Right lobe of liver (tissue), 6 donors: ENCODE results near the gene PRSS16. TPM values are rescaled to one million over a fixed set of nuclear protein-coding genes. Genes with fewer than 3 reads are reported as not detected.
"Not testable (repeated sequence)": the region's sequence is repeated elsewhere in the genome, so short reads cannot be mapped to it uniquely, and the experiment has no call there.

ENCODE experiments used
- ATAC-seq, 4 donors: fragments of 200-7000 bp; cut with Tn5 transposase; one replicate each; pipeline ENCODE4 v1.9.1; 2020; ENCODE audit warnings: mild to moderate bottlenecking in 4 of 4, moderate library complexity in 4 of 4
- DNase-seq, 3 donors: peaks; one replicate each; pipeline ENCODE4 v3.0.0-alpha.2; 2020
- H3K27ac ChIP-seq, 3 donors: fragments of 200-600 bp; one replicate each; pipeline ENCODE4 v1.8.0; 2022
- H3K27me3 ChIP-seq, 2 donors: fragments of 200-600 bp; one replicate each; pipeline ENCODE4 v1.8.0; 2022
- H3K36me3 ChIP-seq, 4 donors: fragments of 200-600 bp; sonication (generic) in 1 of 4; one replicate each; pipeline versions ENCODE4 v1.5.1 to v1.8.0; 2017 to 2022; ENCODE audit warnings: control low read depth in 1 of 4
- H3K4me1 ChIP-seq, 4 donors: fragments of 200-600 bp; sonication (generic) in 1 of 4; one replicate each; pipeline versions ENCODE4 v1.5.1 to v1.8.0; 2017 to 2022; ENCODE audit warnings: control low read depth in 1 of 4
- H3K4me3 ChIP-seq, 3 donors: fragments of 200-600 bp; one replicate each; pipeline ENCODE4 v1.8.0; 2022
- H3K9me3 ChIP-seq, 4 donors: fragments of 200-600 bp; sonication (generic) in 1 of 4; one replicate each; pipeline versions ENCODE4 v1.5.1 to v1.8.0; 2017 to 2022; ENCODE audit warnings: control low read depth in 1 of 4
- CTCF ChIP-seq, 4 donors: fragments of 200-600 bp in 3 of 4; fragments of 450-650 bp in 1 of 4; IDR thresholded peaks; one replicate each; pipeline versions ENCODE4 v1.5.1 to v1.8.0; 2016 to 2022; ENCODE audit warnings: antibody characterized with exemption in 4 of 4, mild to moderate bottlenecking in 2 of 4
- POLR2A ChIP-seq: fragments of 450-650 bp; IDR thresholded peaks from one replicate; pipeline ENCODE4 v1.6.1; 2017; ENCODE audit warnings: antibody characterized with exemption, mild to moderate bottlenecking
- WGBS: methylation state at CpG from one replicate; pipeline ENCODE4 v1.1.6; 2018; ENCODE audit warnings: low coverage, low lambda C conversion rate; ENCODE audit not compliant: insufficient coverage; ENCODE audit errors: missing lambda C conversion rate; 5-methylcytosine and 5-hydroxymethylcytosine counted together
- intact Hi-C, 2 donors: fragments of 100-400 bp; cut with DNase I; formaldehyde crosslinking; loops; one replicate each; pipeline versions ENCODE4 v1.11.2 to v1.14.1; 2022
- total RNA-seq, 6 experiments: library from RNA; depleted of rRNA in 2 of 6; stranded (reverse); fragments of >200 nt in 2 of 6; fragmentation: NEBNext Ultra II Directional in 3 of 6; extraction: Animal tissue kit (Norgen Biotek cat#: 25700) in 3 of 6; gene quantifications; one replicate each; pipeline versions ENCODE4 v1.1.0 to v1.2.4, GENCODE V29; 2016 to 2023
- donor health status: DM: no; HTN: yes; CAD: no.
- donor health status: DM: no; HTN: no; CAD: no.
- donor health status: DM: no; HTN: no; CAD: no.
- donor health status: DM: no; HTN: yes; CAD: no.
- donor health status: DM: no; HTN: yes; CAD: no.

Gene PRSS16
- total RNA-seq, 6 experiments from 2014 or later = 0.29 to 0.37 TPM; not detected in 4

DNA sequence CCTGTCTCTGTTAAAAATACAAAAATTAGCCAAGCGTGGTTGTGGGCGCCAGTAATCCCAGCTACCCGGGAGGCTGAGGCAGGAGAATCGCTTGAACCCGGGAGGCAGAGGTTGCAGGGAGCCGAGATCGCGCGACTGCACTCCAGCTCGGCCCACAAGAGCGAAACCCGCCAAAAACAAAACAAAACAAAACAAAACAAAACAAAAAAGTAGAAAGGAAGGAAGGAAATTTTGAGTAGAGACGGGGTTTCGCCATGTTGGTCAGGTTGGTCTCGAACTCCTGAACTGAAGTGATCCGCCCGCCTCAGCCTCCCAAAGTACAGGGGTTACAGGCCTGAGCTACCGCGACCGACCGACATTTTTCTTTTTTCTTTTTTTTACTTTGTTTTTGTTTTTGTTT is 30.6 kb upstream of the PRSS16 start:
- H3K4me3 ChIP-seq = no peak overlapping the region
- H3K27ac ChIP-seq = no peak overlapping the region
- no peaks in the 10 kb centered on the region for H3K36me3 ChIP-seq
- TF ChIP-seq POLR2A = no peak
- no peak for TF ChIP-seq CTCF (IDR thresholded peaks at IDR 0.05)
- intact Hi-C loops = no loop called here
- H3K9me3 ChIP-seq = no peaks in the 10 kb centered on the region
- peaks cover 4 to 7% of the 10 kb centered on the region in 2 donors for H3K27me3 ChIP-seq
- 86% methylated on average over 21 of the region's 21 CpGs for WGBS
- DNase-seq (no peak), ATAC-seq (no peak)
- H3K4me1 ChIP-seq = no peaks in the 10 kb centered on the region

DNA sequence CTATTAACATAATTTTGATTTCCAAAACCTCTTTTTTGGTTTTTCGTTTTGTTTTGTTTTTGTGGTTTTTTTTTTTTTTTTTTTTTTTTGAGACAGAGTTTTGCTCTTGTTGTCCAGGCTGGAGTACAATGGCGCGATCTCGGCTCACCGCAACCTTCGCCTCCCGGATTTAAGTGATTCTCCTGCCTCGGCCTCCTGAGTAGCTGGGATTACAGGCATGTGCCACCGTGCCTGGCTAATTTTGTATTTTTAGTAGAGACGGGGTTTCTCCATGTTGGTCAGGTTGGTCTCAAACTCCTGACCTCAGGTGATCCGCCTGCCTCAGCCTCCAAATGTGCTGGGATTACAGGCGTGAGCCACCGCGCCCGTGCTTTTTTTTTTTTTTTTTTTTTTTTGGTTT is 24.5 kb upstream of the PRSS16 start:
- H3K4me3 ChIP-seq, DNase-seq, H3K4me1 ChIP-seq, H3K9me3 ChIP-seq, intact Hi-C loops, H3K27ac ChIP-seq, ATAC-seq, H3K27me3 ChIP-seq, H3K36me3 ChIP-seq: not testable (repeated sequence)
- WGBS = 74% methylated on average over 7 of the region's 15 CpGs

- Histone ChIP-seq H3K27me3 (peaks cover 0 to 9% of the 10 kb centered on the region in 2 donors), H3K36me3 (no peaks in the 10 kb centered on the region), H3K4me3 (no peak overlapping the region), H3K4me1 (no peaks in the 10 kb centered on the region), H3K9me3 (no peaks in the 10 kb centered on the region), H3K27ac (no peak overlapping the region)
- intact Hi-C loops = no loop called here
- DNase-seq = no peak
- 42% methylated on average over 4 of the region's 4 CpGs for WGBS
- TF ChIP-seq POLR2A = no peak
- ATAC-seq = no peak
Measured at GRCh38 chr6:27224729-27225128, 22.8 kb upstream of the PRSS16 start.

DNA sequence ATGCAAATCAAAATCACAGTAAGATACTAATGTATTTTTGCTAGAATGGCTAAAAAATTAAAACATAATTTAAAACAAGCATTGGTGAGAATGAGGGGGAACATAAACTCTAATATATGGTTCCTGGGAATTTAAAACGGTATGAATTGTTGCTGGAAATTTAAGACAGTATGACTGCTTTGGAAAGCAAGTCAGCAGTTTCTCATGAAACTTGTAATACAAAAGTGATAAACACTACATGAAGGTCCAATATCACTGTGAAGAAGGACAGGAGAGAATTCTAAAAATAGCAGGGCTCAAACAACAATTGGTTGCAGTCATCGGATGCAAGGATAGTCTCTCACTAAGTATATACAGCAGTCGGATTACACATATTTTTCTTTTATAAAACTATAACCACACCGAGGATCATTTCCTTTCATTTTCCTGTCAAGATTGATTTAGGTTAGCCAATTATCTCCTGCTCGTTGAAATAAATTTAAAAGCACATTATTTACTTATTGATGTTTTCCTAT is 18.5 kb upstream of the PRSS16 start:
- TF ChIP-seq POLR2A = no peak
- TF ChIP-seq CTCF (IDR thresholded peaks at IDR 0.05) = no peak
- Histone ChIP-seq H3K27me3 (peaks cover 8 to 17% of the 10 kb centered on the region in 2 donors), H3K9me3 (no peaks in the 10 kb centered on the region), H3K4me3 (no peak overlapping the region), H3K36me3 (no peaks in the 10 kb centered on the region), H3K4me1 (no peaks in the 10 kb centered on the region), H3K27ac (no peak overlapping the region)
- WGBS = 57% methylated on average over 5 of the region's 5 CpGs
- no peak for DNase-seq
- intact Hi-C loops = no loop called here
- no peak for ATAC-seq

- peaks cover 8 to 30% of the 10 kb centered on the region in 2 donors for H3K27me3 ChIP-seq
- no peak overlapping the region for H3K4me3 ChIP-seq
- ATAC-seq (no peak), DNase-seq (no peak)
- TF ChIP-seq POLR2A (no peak), CTCF (IDR thresholded peaks at IDR 0.05) (no peak)
- no peaks in the 10 kb centered on the region for H3K36me3 ChIP-seq
- intact Hi-C loops = no loop called here
- H3K4me1 ChIP-seq = no peaks in the 10 kb centered on the region
- no peaks in the 10 kb centered on the region for H3K9me3 ChIP-seq
- no peak overlapping the region for H3K27ac ChIP-seq
- 8% methylated on average over 7 of the region's 7 CpGs for WGBS
Measured at GRCh38 chr6:27230758-27231111, 16.8 kb upstream of the PRSS16 start.

- peaks cover 8 to 48% of the 10 kb centered on the region in 2 donors for H3K27me3 ChIP-seq
- intact Hi-C loops = no loop called here
- no peak overlapping the region for H3K4me3 ChIP-seq
- WGBS = 53% methylated on average over 3 of the region's 3 CpGs
- ATAC-seq = no peak
- no peaks in the 10 kb centered on the region for H3K4me1 ChIP-seq
- H3K36me3 ChIP-seq = no peaks in the 10 kb centered on the region
- no peak overlapping the region for H3K27ac ChIP-seq
- no peak for DNase-seq
- no peak for TF ChIP-seq CTCF (IDR thresholded peaks at IDR 0.05)
- TF ChIP-seq POLR2A = no peak
- H3K9me3 ChIP-seq = no peaks in the 10 kb centered on the region
Measured at GRCh38 chr6:27234576-27234975, 12.9 kb upstream of the PRSS16 start.
